ENCODE data around the gene CACNA2D4.

DNA sequence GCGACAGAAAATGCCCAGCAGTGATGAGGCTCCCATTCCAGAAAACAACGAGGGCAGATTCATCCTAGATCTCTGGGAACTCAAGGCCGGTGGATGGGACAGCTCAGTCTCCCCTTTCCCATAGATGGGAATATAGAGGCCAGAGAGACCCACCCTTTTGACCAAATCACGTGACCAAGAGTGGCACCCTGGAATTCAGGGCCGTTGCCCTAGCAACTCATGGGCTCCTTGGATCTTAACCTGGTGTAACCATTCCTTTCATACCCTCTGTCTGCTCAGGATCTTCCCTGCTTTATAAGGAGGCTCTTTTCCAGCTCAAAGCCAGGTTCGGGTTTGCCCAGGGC lies 106.5 kb downstream of the CACNA2D4 start:
- no peak for TF ChIP-seq POLR2A (IDR thresholded peaks at IDR 0.05; ENCODE audit: low read depth, low read length)
- no peak for TF ChIP-seq POLR2AphosphoS5 (IDR thresholded peaks at IDR 0.05; ENCODE audit: low read depth, low read length)
- no peak for TF ChIP-seq SPI1 (IDR thresholded peaks at IDR 0.05; ENCODE audit: low read depth, low read length)

All from GM12891 (cell line).